ENCODE measurements around the gene SMIM12.
A peak's percentile ranks its signal among the peaks of the same experiment; 100 is the strongest.

SMIM12 gene

DNA sequence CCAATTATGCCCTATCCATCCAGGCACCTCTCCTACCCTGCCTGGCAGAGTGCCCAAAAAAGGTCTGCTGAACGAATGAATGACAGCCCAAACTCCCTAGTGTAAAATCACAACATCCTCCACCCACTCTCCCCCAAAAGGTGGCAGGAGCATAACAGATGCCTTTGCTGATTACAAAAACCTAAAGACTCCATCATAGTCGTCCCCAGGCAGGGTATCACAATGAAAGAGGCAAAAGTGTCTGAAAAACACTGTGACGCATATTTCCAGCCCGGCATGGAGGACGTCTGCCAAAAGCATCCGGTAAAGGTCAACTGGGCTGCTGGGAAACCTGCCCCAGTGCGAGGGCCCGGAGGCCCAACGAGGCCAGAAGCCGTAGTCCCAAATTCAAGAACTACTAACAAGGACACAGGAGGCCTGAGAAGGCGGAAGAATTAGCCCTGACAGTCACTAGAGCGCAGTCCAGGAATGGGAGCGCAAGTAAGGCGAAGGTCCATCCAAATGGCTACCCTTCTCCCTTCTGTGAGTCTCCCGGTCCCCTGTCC, 576 bp downstream of the SMIM12 start:
- Histone ChIP-seq H3K4me3 (ENCODE audit: extremely low read depth, insufficient read depth, low read length, poor library complexity, severe bottlenecking) (peak overlapping the region; percentile 99), H3K9me3 (ENCODE audit: control insufficient read depth, low read length) (no peaks in the 10 kb centered on the region), H3K36me3 (ENCODE audit: control insufficient read depth, insufficient read depth, low read length) (peaks cover 30% of the 10 kb centered on the region), H3K27ac (ENCODE audit: low read depth, low read length, severe bottlenecking) (peak overlapping the region; percentile 29), H3K4me1 (ENCODE audit: control insufficient read depth, insufficient read depth, low read length, poor library complexity, severe bottlenecking) (peaks cover 6% of the 10 kb centered on the region)
- 1 to 2% methylated on average over 15 of the region's 15 CpGs for WGBS, 2 experiments (ENCODE audit: insufficient coverage in 2 of 2)

DNA sequence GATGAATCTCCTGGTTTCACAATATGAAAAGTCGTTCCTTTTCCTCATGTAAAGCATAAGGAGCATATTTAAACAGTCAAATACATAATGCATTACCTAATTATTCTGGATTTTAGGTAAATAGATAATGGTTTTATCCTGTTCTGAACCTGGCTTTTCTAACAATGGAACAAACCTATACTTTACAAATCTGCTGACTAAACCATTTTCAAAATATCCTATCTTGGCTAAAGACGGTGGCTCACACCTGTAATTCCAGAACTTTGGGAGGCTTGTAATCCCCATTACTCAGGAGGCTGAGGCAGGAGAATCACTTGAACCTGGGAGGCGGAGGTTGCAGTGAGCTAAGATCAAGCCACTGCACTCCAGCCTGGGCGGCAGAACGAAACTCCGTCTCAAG, 2.9 kb downstream of the SMIM12 start:
- no peaks in the 10 kb centered on the region for H3K9me3 ChIP-seq (ENCODE audit: control insufficient read depth, low read length)
- H3K4me3 ChIP-seq (ENCODE audit: extremely low read depth, insufficient read depth, low read length, poor library complexity, severe bottlenecking): no peak overlapping the region
- 58 to 88% methylated on average over 1 to 2 of the region's 6 CpGs for WGBS, 2 experiments (ENCODE audit: insufficient coverage in 2 of 2)
- H3K36me3 ChIP-seq (ENCODE audit: control insufficient read depth, insufficient read depth, low read length): peaks cover 37% of the 10 kb centered on the region
- no peak overlapping the region for H3K27ac ChIP-seq (ENCODE audit: low read depth, low read length, severe bottlenecking)
- peaks cover 10% of the 10 kb centered on the region for H3K4me1 ChIP-seq (ENCODE audit: control insufficient read depth, insufficient read depth, low read length, poor library complexity, severe bottlenecking)

DNA sequence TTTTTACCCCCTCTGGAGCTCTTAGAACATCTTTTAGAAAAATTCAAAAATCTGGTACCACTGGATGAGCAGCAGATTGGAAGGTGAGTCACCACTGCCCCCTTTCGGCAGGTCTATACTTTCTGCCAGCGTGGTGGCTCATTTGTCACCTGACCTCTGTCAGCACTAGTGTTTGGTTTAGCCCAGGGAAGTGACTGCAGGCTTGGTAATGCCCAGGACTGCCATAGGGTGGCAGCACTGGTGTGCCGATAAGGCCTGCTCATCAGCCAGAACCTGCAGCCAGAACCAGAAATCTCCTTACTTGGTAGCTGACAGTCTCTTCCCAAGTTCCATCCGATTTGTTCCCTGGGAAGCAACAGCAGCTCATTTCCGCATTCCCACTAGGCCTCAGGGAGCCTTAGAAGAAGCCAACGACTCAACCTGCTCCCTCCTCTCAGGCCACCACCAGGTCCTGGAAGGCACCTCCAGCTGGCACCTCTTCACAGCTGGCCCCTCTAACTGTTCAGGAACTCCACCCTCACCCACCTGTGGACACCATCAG, 6.8 kb downstream of the SMIM12 start:
- WGBS, 2 experiments (ENCODE audit: insufficient coverage in 2 of 2): 1 to 4% methylated on average over 5 to 6 of the region's 6 CpGs
- H3K4me3 ChIP-seq (ENCODE audit: extremely low read depth, insufficient read depth, low read length, poor library complexity, severe bottlenecking): no peak overlapping the region
- peaks cover 68% of the 10 kb centered on the region for H3K36me3 ChIP-seq (ENCODE audit: control insufficient read depth, insufficient read depth, low read length)
- H3K4me1 ChIP-seq (ENCODE audit: control insufficient read depth, insufficient read depth, low read length, poor library complexity, severe bottlenecking): peaks cover 6% of the 10 kb centered on the region
- H3K9me3 ChIP-seq (ENCODE audit: control insufficient read depth, low read length): no peaks in the 10 kb centered on the region
- H3K27ac ChIP-seq (ENCODE audit: low read depth, low read length, severe bottlenecking): peak overlapping the region; percentile 36

DNA sequence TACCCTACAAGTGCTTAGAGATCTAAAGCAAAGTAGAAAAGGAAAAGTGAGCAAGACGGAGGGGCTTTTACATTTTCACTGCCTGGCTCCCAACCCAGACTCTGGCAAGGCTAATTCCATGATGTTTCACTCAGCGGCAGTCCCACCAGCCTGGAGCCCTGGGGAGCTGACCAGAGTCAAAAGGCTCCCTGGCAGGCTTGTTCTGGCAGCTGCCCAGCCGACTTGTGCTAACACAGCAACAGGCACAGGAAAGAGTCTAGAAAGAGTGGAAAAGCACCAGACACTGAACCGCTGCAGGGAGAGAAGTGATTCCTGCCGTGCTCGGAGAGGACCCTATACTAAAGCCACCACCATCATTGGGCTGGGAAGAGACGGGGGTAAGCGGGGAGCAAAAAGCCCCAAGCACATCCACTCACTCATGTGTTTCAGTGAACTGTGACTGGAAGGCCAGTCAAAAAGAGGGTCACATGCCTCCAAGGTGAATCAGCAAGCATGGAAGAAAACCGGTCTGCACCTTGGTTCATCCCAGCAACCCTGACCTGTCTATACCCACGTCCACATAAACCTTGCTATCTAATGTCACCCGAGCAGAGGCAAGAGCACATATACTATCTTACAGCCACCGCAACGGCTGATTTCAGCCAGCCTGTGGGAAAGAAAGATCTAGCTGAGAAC, 8.0 kb downstream of the SMIM12 start:
- Histone ChIP-seq H3K4me1 (ENCODE audit: control insufficient read depth, insufficient read depth, low read length, poor library complexity, severe bottlenecking) (peaks cover 6% of the 10 kb centered on the region), H3K4me3 (ENCODE audit: extremely low read depth, insufficient read depth, low read length, poor library complexity, severe bottlenecking) (no peak overlapping the region), H3K9me3 (ENCODE audit: control insufficient read depth, low read length) (no peaks in the 10 kb centered on the region), H3K36me3 (ENCODE audit: control insufficient read depth, insufficient read depth, low read length) (peaks cover 69% of the 10 kb centered on the region), H3K27ac (ENCODE audit: low read depth, low read length, severe bottlenecking) (no peak overlapping the region)
- WGBS, 2 experiments (ENCODE audit: insufficient coverage in 2 of 2): 76 to 91% methylated on average over 5 to 8 of the region's 13 CpGs

DNA sequence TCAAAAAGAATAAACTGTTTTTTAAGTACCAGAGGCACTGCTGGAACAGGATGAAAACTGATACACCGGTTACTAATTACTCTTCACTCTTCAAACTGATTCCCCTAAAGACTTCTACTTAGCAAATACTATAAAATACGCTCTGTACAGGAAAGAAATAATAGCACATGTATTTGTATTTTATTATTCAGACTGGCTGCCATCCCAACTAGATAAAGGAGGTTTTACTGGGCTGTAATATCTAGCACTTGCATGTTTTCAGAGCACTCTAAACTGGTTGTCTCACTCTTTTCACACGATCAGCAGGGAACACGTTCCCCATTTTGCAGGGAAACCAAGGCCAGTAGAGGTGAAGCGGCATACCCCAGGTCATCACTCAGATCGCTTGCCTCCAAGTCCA, 9.2 kb downstream of the SMIM12 start:
- Histone ChIP-seq H3K27ac (ENCODE audit: low read depth, low read length, severe bottlenecking) (no peak overlapping the region), H3K4me1 (ENCODE audit: control insufficient read depth, insufficient read depth, low read length, poor library complexity, severe bottlenecking) (peaks cover 6% of the 10 kb centered on the region), H3K9me3 (ENCODE audit: control insufficient read depth, low read length) (no peaks in the 10 kb centered on the region), H3K36me3 (ENCODE audit: control insufficient read depth, insufficient read depth, low read length) (peaks cover 57% of the 10 kb centered on the region), H3K4me3 (ENCODE audit: extremely low read depth, insufficient read depth, low read length, poor library complexity, severe bottlenecking) (no peak overlapping the region)
- 91 to 96% methylated on average over 4 of the region's 6 CpGs for WGBS, 2 experiments (ENCODE audit: insufficient coverage in 2 of 2)

DNA sequence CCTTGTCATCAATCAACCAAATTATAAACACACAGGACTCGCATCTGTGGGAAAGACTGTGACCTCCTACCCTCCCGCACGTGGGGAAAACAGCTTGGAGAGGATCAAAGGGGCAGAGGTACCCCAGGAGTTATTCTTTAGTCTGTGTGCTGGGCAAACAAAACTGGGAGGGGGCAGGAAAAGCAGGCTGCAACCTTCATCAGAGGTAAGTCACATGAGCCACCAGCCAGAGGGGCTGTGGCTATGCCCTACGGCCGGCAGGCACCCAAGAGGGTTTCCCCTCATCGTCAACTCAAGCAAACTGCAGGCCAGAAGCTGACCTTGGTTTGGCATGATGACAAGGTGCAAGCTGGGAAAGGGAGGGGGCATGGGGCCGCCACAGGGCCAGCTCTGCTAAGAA, 12.5 kb downstream of the SMIM12 start:
- 85 to 98% methylated on average over 5 to 6 of the region's 7 CpGs for WGBS, 2 experiments (ENCODE audit: insufficient coverage in 2 of 2)
- Histone ChIP-seq H3K36me3 (ENCODE audit: control insufficient read depth, insufficient read depth, low read length) (peaks cover 41% of the 10 kb centered on the region), H3K4me3 (ENCODE audit: extremely low read depth, insufficient read depth, low read length, poor library complexity, severe bottlenecking) (no peak overlapping the region), H3K4me1 (ENCODE audit: control insufficient read depth, insufficient read depth, low read length, poor library complexity, severe bottlenecking) (peaks cover 15% of the 10 kb centered on the region), H3K9me3 (ENCODE audit: control insufficient read depth, low read length) (no peaks in the 10 kb centered on the region), H3K27ac (ENCODE audit: low read depth, low read length, severe bottlenecking) (no peak overlapping the region)

DNA sequence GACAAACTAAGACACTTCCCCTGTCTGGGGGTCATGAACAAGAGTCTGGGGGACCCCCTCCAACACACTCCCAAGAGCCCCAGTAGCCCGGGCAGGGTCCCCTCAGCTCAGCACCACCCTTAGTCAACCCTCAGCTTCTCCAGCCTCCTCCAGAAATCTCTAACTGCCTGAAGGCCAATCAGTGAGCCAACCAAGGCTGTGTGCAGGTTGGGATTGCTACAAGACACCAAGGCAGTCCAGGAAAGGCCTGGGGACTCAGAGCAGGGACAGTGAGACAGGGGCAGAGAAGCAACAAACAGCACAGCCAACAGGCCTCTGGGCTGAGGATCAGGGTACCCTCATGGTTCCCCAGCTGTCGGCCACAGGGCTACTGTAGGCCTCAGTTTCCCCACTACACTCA, 13.3 kb downstream of the SMIM12 start:
- Histone ChIP-seq H3K9me3 (ENCODE audit: control insufficient read depth, low read length) (no peaks in the 10 kb centered on the region), H3K4me1 (ENCODE audit: control insufficient read depth, insufficient read depth, low read length, poor library complexity, severe bottlenecking) (peaks cover 13% of the 10 kb centered on the region), H3K4me3 (ENCODE audit: extremely low read depth, insufficient read depth, low read length, poor library complexity, severe bottlenecking) (no peak overlapping the region), H3K27ac (ENCODE audit: low read depth, low read length, severe bottlenecking) (no peak overlapping the region), H3K36me3 (ENCODE audit: control insufficient read depth, insufficient read depth, low read length) (peaks cover 33% of the 10 kb centered on the region)
- WGBS, 2 experiments (ENCODE audit: insufficient coverage in 2 of 2): 100% methylated on average over 1 to 2 of the region's 2 CpGs

DNA sequence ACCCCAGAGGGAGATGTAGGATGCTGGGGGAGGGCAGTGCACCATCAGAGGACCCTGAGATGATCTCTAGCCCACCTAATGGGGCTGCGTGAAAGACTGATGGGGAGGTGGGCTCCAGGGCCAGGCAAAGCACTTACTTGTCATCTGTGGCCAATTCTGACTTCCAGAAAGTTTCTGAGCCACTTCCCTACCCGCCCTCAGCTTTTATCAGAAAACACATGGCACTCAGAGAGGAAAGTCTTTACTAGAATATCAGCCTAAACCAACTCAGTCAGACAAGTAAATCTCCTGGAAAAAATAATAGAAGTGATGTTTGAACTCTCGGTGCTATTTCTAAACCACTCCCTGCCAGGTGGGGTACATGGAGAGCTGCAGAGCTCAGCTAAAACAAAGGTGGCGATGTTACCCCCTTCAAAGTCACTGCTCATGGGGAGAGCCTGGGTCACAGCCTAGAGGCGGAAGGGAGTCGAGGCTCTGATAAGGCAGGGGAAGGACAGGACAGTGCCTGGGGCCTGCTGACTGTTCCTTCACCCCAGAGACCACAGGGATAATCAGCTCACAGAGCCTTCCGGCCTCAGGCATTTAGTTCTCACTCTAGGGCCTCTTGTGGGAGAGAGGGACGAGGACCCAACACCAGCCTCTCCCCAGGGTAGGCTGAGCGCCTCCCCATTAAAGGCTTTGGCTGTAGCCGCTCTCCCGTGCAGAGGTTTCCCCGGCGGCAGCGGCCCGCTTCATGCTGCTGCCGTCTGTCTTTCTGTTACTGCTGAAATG, 14.2 kb downstream of the SMIM12 start:
- peak overlapping the region; percentile 84 for H3K27ac ChIP-seq (ENCODE audit: low read depth, low read length, severe bottlenecking)
- H3K4me1 ChIP-seq (ENCODE audit: control insufficient read depth, insufficient read depth, low read length, poor library complexity, severe bottlenecking): peaks cover 13% of the 10 kb centered on the region
- H3K36me3 ChIP-seq (ENCODE audit: control insufficient read depth, insufficient read depth, low read length): peaks cover 24% of the 10 kb centered on the region
- no peak overlapping the region for H3K4me3 ChIP-seq (ENCODE audit: extremely low read depth, insufficient read depth, low read length, poor library complexity, severe bottlenecking)
- 67 to 86% methylated on average over 7 to 12 of the region's 16 CpGs for WGBS, 2 experiments (ENCODE audit: insufficient coverage in 2 of 2)
- no peaks in the 10 kb centered on the region for H3K9me3 ChIP-seq (ENCODE audit: control insufficient read depth, low read length)

DNA sequence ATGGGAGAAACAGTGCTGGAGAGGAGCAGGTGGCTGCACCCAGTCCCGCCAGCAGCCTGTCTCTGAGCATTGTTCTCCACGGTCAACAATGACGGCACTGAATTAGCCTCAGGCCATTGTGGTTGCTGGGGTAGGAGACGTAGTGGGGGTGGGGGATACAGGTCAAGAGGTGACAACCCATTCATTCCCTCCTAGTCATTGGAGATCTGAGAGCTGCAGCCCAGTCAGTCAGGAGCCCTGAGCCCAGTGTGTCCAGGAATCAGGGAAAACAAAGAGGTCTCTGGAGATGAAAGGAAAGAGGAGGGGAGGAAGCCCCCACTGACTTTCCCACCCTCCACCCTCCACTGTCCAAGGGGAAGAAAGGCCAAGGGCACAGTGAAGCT, 15.3 kb downstream of the SMIM12 start:
- H3K4me1 ChIP-seq (ENCODE audit: control insufficient read depth, insufficient read depth, low read length, poor library complexity, severe bottlenecking): peaks cover 13% of the 10 kb centered on the region
- WGBS, 2 experiments (ENCODE audit: insufficient coverage in 2 of 2): 48% methylated on average over 3 of the region's 4 CpGs; no CpG with 5 or more reads in 1 of the 2 experiments
- H3K27ac ChIP-seq (ENCODE audit: low read depth, low read length, severe bottlenecking): peak overlapping the region; percentile 84
- H3K4me3 ChIP-seq (ENCODE audit: extremely low read depth, insufficient read depth, low read length, poor library complexity, severe bottlenecking): no peak overlapping the region
- no peaks in the 10 kb centered on the region for H3K9me3 ChIP-seq (ENCODE audit: control insufficient read depth, low read length)
- H3K36me3 ChIP-seq (ENCODE audit: control insufficient read depth, insufficient read depth, low read length): peaks cover 15% of the 10 kb centered on the region

DNA sequence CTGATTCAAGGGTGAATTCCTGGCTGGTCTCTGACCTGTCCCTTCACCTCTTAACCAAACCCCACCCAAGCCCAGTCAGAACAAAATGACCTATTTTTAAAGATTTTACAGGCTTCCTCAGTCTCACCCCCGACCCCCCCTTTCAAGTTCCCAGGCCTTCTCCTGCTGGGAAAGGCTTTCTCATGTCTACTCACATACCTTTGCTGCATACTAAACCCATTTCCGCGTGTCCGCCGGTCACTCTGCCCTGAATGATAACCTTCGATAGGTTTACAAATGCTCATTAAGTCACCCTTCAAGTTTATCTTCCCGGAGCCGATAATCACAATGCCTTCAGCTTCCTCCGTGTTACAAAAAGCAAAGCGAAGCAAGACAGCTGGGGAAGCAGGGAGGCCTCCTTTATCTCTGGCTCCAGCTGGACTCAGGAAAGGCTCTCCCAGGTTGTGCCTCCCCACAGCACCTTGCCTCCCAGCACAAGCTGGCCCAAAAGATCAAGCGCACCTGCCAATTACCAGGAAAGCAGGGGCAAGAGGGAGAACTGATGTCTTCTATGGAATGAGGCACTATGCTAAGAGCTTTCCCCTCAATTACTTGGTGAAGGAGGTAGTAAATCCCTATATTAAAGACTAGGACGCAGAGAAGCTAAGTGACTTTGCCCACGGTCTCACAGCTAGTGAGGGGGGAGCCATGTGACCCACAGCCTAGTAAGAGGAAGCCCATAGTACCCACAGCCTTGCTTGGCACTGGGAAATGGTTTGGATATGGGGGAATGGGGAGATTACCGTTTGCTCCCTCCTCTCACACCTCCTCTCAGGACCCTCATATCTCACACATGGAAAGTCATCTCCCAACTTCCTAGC, 15.9 kb downstream of the SMIM12 start:
- H3K4me3 ChIP-seq (ENCODE audit: extremely low read depth, insufficient read depth, low read length, poor library complexity, severe bottlenecking): no peak overlapping the region
- no peaks in the 10 kb centered on the region for H3K9me3 ChIP-seq (ENCODE audit: control insufficient read depth, low read length)
- peaks cover 9% of the 10 kb centered on the region for H3K36me3 ChIP-seq (ENCODE audit: control insufficient read depth, insufficient read depth, low read length)
- H3K27ac ChIP-seq (ENCODE audit: low read depth, low read length, severe bottlenecking): peak overlapping the region; percentile 84
- H3K4me1 ChIP-seq (ENCODE audit: control insufficient read depth, insufficient read depth, low read length, poor library complexity, severe bottlenecking): peaks cover 13% of the 10 kb centered on the region
- 48 to 49% methylated on average over 10 to 12 of the region's 14 CpGs for WGBS, 2 experiments (ENCODE audit: insufficient coverage in 2 of 2)

Measured in mesodermal cell (in vitro differentiated cells).